ENCODE data around the gene SLC9A9. TPM values are rescaled to one million over a fixed set of nuclear protein-coding genes. Genes with fewer than 3 reads are reported as not detected.

Gene SLC9A9
- total and polyA plus RNA-seq, 9 of the 15 experiments (the other 6 are each of a cell fraction or from before 2014, with no cell fraction given): 0.03 to 0.13 TPM; not detected in 7

DNA sequence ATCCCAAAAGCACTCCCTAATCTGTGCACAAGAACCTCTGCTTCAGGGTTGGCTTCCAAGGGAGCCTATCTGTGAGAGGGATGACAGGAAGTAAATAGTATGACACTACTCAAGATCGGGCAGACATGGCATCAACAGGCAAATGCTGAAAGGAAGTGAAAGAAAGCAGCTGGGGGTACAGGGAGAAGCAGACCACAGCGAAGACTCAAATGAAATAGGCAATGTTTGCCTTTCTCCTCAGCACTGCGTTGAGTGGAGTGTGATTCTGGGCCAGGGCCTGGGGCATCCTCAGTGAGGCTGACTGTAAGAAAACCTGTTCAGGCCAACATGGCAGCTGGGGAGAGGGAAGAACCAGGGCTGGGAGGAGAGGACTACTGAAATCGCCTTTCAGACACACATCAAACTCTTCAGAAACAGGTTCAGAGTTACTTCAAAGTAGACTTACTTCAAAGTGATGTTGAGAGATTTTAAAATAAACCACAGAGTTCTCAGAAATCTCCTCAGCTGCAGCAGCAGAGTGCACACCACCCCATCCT lies 96.6 kb downstream of the SLC9A9 start (continued):
- TF ChIP-seq, protein P1, sequence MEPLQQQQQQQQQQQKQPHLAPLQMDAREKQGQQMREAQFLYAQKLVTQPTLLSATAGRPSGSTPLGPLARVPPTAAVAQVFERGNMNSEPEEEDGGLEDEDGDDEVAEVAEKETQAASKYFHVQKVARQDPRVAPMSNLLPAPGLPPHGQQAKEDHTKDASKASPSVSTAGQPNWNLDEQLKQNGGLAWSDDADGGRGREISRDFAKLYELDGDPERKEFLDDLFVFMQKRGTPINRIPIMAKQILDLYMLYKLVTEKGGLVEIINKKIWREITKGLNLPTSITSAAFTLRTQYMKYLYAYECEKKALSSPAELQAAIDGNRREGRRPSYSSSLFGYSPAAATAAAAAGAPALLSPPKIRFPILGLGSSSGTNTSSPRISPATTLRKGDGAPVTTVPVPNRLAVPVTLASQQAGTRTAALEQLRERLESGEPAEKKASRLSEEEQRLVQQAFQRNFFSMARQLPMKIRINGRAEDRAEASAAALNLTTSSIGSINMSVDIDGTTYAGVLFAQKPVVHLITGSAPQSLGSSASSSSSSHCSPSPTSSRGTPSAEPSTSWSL (CRISPR knock-in tag; IDR thresholded peaks at IDR 0.05; ENCODE audit: borderline replicate concordance): no peak
- TF ChIP-seq CXXC5 (CRISPR knock-in tag; IDR thresholded peaks at IDR 0.05) (no peak), TARDBP (IDR thresholded peaks at IDR 0.05) (no peak), HMG20A (CRISPR knock-in tag; conservative IDR thresholded peaks at IDR 0.05) (no peak), FIP1L1 (IDR thresholded peaks at IDR 0.05; ENCODE audit: low read depth, low read length, poor library complexity, severe bottlenecking) (no peak), U2AF2 (optimal IDR thresholded peaks at IDR 0.05; ENCODE audit: low read depth, low read length) (no peak), CHCHD3 (CRISPR knock-in tag; IDR thresholded peaks at IDR 0.05) (no peak), U2AF1 (optimal IDR thresholded peaks at IDR 0.05; ENCODE audit: low read depth, low read length) (no peak), ZNF778 (CRISPR knock-in tag; IDR thresholded peaks at IDR 0.05) (no peak), NCOA1 (IDR thresholded peaks at IDR 0.05; ENCODE audit: low read depth) (no peak)
- TF ChIP-seq, protein P2, sequence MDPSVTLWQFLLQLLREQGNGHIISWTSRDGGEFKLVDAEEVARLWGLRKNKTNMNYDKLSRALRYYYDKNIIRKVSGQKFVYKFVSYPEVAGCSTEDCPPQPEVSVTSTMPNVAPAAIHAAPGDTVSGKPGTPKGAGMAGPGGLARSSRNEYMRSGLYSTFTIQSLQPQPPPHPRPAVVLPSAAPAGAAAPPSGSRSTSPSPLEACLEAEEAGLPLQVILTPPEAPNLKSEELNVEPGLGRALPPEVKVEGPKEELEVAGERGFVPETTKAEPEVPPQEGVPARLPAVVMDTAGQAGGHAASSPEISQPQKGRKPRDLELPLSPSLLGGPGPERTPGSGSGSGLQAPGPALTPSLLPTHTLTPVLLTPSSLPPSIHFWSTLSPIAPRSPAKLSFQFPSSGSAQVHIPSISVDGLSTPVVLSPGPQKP (CRISPR knock-in tag; IDR thresholded peaks at IDR 0.05): no peak
